NCI-H2029 (cell line): Measurements from ENCODE around the gene SPEM2.
"Not testable (repeated sequence)": the region's sequence is repeated elsewhere in the genome, so short reads cannot be mapped to it uniquely, and the experiment has no call there.

Experiments
- DNase-seq: peaks from one replicate; lab custom pipeline; 2025; lab: John Stamatoyannopoulos, UW

SPEM2 gene

GRCh38 chr17:7474767-7475166 is 49.4 kb downstream of the SPEM2 start:
- DNase-seq, result not testable (repeated sequence)

GRCh38 chr17:7475764-7476422 is 50.5 kb downstream of the SPEM2 start:
- no peak for DNase-seq

GRCh38 chr17:7476494-7476893 is 51.1 kb downstream of the SPEM2 start:
- no peak for DNase-seq

GRCh38 chr17:7476951-7477350 is 51.5 kb downstream of the SPEM2 start:
- DNase-seq, result no peak
